ENCODE results near the gene RAMP1.

Gene RAMP1

DNA sequence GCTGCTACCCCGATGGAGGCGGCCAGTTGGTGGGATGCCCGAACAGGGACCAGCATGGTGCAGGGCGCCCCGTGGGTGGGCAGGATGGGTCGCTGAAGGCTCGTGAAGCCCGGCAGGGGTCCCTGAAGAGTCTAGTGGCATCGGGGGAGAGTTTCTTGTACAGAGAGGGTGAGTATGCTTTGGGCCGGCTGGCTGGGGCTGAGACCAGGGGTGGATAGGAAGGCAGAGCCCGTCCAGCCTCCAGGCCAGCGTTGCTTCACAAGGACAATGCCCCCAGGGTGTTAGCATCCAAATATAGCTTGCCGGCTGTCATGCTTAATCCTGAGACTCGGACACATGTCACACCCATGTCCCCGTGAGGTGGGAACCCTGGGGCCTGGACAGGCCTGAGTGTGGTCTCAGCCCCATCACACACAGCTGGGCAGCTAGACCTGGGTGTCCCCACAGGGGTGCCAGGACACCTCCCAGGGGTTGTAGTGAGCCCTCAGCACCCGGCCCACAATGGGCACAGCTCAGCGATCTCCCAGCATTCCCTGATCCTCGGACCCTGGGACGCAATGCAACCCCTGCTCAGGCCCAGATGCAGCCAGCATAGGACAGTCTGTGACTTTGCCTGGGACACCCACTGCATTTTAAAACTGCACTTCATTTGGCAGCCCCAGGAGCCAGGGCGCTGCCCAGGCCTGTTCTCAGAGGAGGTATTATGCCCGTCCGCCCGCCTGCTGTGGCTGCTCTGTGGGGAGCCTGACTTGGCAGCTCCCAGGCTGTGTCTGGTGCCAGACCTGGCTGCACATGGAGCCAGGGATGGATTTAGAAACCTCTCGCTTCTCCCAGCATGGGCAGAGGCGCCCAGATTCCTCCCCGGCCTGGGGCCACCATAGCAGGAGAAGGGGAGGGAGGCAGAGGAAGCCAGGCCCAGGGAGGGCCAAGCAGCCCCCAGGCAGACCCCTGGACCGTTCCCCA is 36.4 kb downstream of the RAMP1 start:
- no peak for DNase-seq

DNA sequence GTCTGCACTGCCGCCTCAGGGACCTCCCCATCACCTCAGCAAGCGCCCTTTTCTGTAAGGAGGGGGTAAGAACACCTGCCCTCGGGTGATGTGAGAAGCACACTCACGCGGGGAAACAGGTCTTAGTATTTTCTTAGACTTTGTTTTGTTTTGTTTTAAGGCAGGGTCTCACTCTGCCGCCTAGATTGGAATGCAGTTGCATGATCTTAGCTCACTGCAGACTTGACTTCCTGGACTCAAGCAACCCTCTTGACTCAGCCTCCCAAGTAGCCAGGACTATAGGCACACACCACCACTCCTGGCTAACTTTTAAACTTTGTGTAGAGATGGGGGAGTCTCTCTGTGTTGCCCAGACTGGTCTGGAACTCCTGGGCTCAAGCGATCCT is 37.1 kb downstream of the RAMP1 start:
- DNase-seq = no peak

DNA sequence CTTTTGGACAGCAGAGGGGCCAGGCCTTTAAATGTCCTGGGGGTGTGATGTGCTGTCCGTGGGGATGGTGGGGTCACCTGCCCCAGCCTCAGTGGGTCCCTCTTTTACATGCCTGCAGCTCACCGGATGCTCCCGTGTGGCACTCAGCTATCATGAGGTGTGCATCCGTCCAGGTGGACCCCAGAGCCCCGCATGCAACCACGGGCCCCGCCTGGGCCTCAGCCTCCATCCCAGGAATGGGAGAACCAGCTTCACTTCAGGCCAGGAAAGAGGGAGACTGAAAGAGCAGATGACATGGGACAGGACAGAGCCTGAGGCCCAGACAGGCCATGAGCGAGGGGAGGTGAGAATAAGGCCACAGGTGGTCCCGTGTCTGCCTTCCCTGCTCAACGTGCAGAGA is 37.5 kb downstream of the RAMP1 start:
- DNase-seq = no peak

DNA sequence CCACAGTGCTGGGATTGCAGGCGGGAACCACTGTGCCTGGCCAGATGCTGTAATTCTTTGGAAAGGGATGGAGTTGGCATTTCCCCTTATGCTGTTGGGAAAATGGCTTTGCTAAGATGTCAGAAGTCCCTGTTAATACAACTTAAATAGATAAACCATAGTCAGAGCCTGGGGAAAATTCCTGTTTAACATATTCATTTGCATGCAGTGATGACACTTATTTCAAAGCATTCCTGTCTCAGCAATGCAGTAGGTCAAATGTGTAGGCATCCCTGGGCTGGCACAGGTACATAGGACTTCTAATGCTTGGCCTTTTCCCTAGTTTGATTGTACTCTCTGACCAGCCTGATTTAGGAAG is 38.6 kb downstream of the RAMP1 start:
- DNase-seq = no peak

DNA sequence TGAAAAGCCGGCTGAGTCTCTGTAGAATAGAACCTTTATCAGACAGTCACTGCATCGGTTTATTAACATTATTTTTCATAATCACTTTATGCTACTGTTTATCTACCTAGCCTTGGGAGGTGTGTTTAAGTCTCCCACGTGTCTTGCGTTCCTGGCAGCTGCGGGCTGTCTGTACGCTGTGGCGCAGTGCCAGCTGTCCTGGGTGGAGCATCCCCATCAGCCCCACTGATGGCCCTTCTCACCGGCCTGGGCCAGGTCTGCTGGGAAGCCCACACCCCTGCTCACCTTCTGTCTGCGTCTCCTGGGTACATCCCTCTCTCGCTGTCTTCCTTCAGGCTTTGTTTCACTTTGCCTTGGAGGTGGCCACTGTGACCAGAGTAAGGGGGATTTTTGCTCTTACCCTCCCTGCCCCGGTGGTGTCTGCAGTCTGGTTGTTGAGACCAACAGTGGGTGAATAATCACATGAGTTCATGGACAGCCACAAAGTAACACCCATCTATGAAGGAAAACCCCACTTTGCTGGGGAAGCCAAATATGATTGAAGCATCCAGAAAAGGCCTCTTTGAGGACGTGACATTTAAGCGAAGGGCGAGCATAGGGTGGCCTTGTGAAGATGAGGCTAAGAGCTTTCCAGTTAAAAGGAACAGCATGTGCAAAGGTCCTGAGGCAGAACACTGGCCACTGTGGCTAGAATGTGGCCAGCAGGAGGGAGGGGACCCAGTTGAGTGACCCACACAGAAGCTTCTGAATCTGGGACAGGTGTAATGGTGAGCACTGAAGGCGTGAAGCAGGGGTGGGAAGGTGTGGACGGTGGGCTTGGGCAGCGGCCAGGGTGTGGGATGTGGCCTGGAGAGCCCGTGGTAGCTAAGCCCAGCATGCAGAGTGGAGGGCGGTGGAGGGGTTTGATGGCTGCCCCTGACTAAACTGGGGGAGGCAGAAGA is 41.7 kb downstream of the RAMP1 start:
- no peak for DNase-seq

DNA sequence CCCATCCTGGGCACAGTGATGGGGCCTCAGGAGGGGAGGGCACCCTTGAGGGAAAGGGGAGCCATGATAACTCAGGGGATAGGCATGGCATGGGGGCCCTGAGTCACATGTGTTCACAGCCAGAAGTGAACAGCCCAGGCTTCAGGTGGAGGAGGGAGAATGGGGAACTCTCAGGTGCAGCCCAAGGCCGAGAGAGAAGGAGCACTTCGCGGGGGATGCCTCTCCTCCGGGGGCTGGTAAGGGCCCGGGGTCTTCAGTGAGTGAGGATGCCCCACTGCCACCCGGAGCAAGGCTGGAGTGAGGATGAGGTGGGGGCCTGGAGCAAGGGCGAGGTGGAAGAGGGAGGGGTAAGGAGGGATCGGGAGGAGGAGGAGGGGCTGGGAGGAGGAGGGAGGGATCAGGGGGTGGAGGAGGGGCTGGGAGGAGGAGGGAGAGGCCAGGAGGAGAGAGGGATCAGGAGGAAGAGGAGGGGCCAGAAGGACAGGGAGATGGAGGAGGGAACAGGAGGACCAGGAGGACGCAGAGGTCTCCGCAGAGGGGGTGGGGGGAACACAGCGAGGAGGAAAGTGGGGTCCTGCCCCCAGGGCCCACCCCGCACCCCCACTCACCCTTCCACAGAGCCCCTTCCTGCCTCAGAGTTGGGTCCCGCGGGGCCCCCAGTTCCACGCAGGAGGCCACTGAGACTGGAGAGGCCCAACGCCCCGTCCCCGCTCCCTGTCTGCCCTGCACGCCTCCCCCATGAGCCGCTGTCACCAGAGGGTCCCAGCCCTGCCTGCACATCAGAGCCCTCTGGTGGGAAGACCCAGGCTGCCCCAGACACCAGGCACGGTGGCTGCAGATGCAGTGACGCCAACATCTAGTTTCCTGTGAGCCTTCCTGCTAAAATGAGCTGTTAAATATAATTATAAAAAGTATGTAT is 42.8 kb downstream of the RAMP1 start:
- no peak for DNase-seq

DNA sequence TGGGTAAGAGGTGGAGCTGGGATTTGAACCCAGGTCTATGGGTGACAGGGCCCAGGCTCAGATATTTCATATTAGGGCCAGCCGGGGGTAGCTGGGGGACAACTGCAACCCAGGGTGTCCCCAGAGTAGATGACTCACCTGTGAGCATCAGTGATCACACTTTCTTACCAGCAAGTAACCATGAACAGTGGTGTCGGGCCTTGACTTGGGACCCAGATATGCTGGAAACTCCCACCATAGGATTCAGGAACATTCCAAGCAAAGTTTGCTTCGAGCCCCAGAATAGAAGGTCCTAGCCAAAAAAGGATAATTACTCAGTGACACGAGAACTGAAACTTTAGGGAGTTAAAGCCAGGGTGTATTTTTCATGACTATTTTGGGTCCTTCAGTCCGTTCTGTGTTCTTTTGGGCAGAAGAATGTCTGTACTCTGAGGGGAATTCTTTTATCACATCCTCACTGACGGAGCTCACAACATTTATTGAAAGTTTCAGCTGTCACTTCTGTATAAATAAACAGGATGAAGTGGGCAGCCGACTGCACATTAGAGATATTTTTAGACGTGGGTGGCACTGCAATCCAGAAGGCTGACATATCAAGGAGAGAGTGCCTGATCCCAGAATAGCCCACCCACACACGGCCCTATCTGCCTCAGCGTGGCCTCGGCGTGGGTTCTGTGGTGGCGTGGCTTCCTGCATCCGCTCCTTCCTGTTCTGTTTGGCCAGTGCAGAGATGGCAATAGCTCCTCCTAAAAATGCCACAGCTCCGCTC is 45.6 kb downstream of the RAMP1 start:
- DNase-seq = peak; percentile 92 to 98

DNA sequence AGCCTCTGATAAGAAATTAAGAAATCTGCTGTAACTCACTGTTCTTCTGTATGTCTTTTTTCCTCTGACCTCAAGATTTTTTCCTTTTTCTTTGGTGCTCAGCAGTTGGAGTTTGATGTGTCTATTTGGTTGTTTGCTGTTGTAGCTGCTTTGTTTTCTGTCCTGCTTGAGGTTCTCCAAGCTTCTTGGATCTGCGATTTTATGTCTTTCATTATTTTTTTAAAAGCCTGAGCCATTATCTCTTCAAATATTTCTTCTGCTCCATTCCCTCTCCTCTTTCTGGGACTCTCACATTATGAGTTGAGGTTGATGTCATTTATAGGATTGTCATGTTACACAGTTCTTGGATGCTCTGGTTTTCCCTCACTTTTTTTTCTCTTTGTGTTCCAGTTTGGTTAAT is 47.7 kb downstream of the RAMP1 start:
- no peak for DNase-seq

DNA sequence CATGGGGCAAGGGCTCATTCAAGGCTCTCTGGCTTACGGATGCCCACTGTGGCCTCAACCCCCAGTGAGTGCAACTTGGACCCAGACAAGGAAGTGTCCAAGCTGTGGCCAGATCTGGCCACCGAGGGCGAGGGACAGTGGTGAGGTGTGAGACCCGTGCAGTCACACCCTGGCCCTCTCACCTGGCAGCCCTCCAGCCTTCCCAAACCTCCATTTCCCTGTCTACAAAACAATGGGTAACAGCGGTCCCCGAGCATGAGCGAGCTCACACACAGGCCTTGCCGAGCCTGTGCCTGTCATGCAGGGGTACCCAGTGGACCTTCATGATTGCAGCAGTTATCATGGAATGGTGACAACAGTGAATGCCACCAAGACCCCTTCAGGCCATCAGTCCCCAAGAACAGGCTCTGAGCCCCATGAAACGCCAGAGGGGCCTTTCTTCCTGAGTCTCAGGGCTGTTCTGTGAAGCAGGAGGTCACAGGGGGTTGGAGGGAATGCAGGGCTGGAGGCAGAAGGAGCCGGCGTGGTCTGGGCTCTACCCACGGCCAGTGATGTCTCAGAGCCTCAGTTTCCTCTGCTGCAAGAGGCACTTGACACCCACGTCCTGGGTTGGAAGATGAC is 49.8 kb downstream of the RAMP1 start:
- DNase-seq = no peak

DNA sequence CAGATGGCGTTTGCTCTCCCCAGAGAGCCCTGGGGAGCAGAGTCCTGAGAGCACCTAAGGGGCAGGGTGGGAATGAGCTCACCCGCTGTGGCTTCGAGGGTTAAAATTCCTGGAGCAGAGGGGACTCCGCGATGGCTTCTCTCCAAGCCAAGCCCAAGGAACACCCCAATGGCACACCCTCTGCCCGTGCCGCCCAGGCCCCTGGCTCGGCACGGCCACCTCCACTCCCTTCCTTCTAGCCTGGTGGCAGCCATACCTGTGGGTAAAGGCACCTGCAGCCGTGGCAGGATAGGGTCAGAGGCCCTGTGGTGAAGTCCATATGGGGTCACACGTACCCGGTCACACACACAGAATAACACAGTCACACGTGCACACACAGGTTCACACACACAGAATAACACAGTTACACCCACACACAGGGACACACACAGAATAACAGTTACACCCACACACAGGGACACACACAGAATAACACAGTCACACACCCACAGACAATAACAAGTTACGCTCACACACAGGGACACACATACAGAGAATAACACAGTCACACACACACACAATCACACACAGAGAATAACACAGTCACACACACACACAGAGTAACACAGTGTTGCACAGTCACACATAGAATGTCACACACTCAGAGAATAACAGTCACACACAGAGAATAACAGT is 50.5 kb downstream of the RAMP1 start:
- no peak for DNase-seq

DNA sequence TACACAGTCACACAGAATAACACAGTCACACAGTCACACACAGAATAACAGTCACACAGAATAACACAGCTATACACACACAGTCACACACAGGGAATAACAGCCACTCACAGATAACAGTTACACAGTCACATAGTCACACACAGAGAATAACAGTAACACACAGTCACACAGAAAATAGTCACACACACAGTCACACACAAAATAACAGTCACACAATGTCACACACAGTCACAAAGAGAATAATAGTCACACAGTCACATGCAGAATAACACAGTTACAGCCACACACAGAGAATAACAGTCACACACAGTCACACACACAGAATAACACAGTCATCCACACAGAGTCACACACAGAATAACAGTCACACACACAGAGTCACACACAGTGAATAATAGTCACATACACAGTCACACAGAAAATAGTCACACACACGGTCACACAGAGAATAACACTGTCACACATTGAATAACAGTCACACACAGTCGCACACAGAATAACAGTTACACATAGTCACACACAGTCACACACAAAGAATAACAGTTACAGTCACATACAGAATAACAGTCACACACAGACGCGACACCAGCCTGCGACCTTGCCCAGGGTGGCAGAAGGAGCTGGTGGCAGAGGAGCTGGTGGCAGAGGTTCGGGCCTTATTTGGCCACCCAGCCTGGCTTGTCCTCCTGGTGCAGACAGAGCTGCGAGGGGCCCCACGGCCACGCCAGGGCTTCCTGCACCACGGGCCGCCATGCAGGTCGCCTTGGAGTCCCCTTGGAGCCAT is 51.3 kb downstream of the RAMP1 start:
- DNase-seq = no peak

DNA sequence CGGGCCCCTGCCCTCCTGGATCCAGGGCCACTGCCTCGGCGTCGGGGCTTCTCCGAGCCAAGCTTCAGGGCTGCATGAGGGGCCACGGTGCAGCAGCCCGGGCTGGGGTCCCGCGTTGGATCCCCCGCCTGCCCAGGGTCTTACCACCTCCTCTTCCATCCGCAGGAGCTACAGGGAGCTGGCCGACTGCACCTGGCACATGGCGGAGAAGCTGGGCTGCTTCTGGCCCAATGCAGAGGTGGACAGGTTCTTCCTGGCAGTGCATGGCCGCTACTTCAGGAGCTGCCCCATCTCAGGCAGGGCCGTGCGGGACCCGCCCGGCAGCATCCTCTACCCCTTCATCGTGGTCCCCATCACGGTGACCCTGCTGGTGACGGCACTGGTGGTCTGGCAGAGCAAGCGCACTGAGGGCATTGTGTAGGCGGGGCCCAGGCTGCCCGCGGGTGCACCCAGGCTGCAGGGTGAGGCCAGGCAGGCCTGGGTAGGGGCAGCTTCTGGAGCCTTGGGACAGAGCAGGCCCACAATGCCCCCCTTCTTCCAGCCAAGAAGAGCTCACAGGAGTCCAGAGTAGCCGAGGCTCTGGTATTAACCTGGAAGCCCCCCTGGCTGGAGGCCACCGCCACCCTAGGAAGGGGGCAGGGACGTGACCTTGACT is 52.1 kb downstream of the RAMP1 start:
- no peak for DNase-seq

DNA sequence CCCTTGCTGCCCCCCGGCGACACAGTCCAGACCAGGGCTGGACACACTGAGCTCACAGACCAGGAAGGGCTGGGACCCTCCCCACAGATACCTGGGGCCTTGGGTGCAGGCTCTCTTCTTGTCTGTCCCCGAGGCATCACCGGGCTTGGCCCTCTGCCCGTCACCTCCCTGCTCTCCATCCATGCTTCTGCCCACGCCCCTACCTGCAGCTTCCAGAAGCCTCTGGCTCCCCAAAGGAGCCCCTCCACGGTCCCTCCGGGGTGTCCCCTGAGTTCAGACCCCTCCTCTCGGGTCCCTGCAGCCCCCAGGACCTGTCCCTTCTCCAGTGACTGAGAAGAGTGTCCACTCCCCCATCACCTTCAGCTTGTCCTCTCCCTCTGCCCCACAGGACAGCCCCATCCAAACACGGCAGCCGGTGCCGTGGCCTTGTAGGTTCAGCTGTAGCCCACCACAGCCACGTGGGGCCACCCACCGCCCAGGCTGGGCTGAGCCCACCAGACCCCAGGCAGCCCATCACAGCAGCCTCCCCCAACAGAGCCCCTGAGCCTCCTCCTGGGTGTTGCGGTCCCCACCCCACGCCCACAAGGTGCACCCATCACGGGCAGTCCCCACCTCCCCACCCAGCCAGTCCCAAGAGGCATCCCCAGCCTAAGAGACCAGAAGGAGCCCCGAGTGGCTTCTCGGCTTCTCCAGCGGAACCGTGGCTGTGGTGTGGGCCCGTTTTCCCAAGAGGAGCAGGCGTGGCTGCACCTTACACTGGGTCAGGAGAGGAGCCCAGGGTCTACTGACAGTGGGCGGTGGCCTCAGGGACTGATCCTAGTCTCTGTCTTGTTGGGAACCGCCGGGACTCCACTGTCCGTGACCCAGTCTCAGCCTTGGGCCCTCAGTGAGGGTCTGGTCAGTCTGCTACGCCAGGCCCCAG is 53.1 kb downstream of the RAMP1 start:
- DNase-seq = no peak

DNA sequence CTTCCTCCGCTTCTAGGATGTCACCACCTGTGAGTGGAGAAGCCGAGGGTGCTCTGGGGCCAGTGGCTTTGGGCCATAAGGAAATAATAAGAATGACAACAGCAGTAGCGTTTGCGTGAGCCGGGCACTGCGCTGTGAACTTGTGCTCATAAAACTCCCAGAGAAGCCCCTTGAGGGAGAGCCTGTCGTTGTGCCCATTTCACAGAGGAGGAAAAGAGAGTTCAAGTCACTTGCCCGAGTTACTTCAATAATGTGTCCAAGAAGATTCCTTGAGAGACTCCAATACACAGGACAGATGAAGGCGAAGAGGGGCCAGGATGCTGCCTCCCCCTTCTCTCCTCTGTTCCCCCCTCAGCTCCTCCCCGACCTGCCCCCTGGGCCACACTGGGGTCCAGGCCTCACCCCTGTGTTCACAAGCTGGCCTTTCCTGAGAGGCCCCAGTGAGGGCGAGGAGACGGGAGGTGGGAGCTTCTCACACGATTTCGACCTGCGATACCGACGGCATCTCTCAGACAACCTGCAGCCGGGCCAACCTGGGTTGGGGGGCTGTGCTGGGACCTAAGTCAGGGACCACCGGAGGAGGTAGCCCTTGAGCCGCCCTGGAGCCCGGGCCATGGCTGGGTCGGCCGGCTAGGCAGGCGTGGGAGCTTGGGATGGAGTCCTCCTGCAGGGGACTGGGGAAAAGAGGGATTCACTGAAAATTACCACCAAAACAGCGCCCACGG is 53.9 kb downstream of the RAMP1 start:
- no peak for DNase-seq

DNA sequence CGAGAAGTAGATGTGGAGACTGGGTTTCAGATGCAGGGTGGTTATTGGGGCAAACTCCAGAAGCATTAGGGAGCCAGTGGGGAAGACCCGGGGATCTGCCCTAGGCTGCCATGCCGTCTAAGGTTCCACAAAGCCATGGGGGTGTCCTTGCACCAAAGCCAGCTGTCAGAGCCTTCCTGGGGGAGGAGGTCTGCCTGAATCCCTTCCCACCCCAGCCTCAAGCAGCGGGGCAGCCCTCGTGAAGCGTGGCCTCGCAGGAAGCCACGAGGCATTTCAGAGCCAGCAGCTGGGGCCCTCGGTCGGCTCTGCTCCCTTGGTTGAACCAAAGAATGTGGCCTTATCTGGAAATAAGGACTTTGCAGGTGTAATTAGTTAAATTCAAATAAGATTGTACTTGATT is 56.2 kb downstream of the RAMP1 start:
- DNase-seq = no peak

DNA sequence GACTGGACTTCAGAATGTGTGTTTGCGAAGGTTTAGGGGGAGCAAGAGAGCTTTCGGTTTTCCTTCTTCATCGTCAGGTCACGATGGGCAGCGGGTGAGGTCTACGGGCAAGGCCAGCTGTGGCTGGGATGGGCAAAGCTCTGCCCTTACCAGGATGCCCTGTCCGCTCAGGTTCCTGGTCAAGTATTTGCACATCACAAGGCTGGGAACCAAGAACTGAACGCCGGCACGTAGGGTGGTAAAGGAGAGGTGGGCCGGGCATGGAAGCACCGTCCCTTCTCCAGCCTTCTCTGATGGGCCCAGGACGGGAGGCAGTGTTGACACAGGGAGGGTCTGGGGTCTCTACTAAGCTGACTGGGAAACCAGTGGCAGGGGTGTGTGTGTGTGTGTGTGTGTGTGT is 56.9 kb downstream of the RAMP1 start:
- DNase-seq = no peak

DNA sequence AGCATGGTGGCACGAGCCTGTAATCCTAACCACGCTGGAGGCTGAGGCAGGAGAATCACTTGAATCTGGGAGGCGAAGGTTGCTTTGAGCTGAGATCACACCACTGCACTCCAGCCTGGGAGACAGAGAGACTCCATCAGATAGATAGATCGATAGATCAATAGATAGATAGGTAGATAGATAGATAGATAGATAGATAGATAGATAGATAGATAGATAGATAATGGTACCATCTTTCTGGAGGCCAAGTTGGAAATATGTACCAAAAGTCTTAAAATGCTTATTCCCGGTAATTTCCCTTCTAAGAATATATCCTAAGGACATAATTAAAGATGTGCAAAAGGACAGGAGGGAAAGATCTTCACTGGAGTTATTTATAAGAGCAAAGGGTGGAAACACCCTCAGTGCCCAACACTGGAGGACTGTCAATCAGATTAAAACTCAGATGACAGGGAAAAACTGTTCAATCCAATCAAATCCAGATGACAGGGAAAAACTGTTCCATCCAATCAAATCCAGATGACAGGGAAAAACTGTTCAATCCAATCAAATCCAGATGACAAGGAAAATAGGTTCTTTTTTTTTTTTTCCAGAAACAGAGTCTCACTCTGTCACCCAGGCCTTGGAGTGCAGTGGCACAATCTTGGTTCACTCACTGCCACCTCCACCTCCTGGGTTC is 58.4 kb downstream of the RAMP1 start:
- DNase-seq = no peak

Measured in inflammatory macrophage (primary cell).